Thoracic aorta (tissue), 2 donors: ENCODE measurements around the gene KLHL41. TPM values are rescaled to one million over a fixed set of nuclear protein-coding genes. Genes with fewer than 3 reads are reported as not detected.
"Not testable (repeated sequence)": the region's sequence is repeated elsewhere in the genome, so short reads cannot be mapped to it uniquely, and the experiment has no call there.

Source experiments
- ATAC-seq: fragments of 150-250 bp; one replicate; pipeline ENCODE4 v1.8.0; 2017; ENCODE audit warnings: low read depth; ENCODE audit not compliant: insufficient number of reproducible peaks, low FRiP score
- DNase-seq: peaks from one replicate; pipeline ENCODE4 v3.0.0-alpha.2; 2020; ENCODE audit warnings: low spot score
- H3K27ac ChIP-seq, 2 donors: fragments of 200-600 bp; sonication (generic); 1 replicate in 1 of 2; 2 replicates in 1 of 2; pipeline ENCODE4 v1.5.1; 2016; ENCODE audit warnings: mild to moderate bottlenecking in 2 of 2, moderate library complexity in 2 of 2
- H3K27me3 ChIP-seq: fragments of 200-600 bp; sonication (generic); replicated peaks from 2 replicates; pipeline ENCODE4 v1.6.0; 2016; ENCODE audit warnings: mild to moderate bottlenecking; ENCODE audit not compliant: insufficient read depth
- H3K36me3 ChIP-seq: fragments of 200-600 bp; sonication (generic); one replicate; pipeline ENCODE4 v1.5.1; 2016
- H3K4me1 ChIP-seq, 2 donors: fragments of 200-600 bp; sonication (generic); 1 replicate in 1 of 2; 2 replicates in 1 of 2; pipeline versions ENCODE4 v1.5.1 to v1.6.0; 2016; ENCODE audit warnings: low read depth in 2 of 2, mild to moderate bottlenecking in 1 of 2; ENCODE audit not compliant: control insufficient read depth in 1 of 2
- H3K4me3 ChIP-seq: fragments of 200-600 bp; sonication (generic); 2 replicates; pipeline ENCODE4 v1.5.1; 2016; ENCODE audit warnings: mild to moderate bottlenecking
- H3K9me3 ChIP-seq: fragments of 200-600 bp; sonication (generic); 2 replicates; pipeline ENCODE4 v1.5.1; 2016
- total RNA-seq, 2 donors: library from RNA; depleted of rRNA; stranded (reverse); fragments of >200 nt; gene quantifications; one replicate each; pipeline versions ENCODE4 v1.1.0 to v1.2.3, GENCODE V29; 2016
- TF ChIP-seq, protein P1 (sequence below): fragments of 200-600 bp; sonication (generic); IDR thresholded peaks from one replicate; pipeline ENCODE4 v1.5.1; 2019; ENCODE audit warnings: antibody characterized with exemption

Gene KLHL41
- total RNA-seq, 2 donors from 2014 or later, result 0.28 to 1.2 TPM

DNA sequence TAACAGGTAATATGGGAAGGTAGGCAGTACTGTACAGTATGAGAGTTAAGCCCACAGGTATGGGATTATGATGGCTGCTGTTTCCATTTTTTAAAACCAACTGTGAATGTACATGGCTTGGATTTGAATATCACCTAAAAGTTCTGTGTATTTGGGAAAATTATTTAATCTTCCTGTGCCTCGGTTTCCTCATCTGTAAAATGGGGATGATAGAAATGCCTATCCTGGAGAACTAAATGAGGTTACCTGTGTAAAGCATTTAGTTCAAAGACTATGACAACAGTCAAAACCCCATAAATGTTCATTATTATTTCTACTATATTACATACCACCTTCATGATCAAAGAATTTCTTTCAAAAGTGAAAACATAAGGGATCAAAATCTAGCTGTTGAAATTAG, 3.6 kb downstream of the KLHL41 start:
- H3K4me1 ChIP-seq, result peaks cover 11 to 32% of the 10 kb centered on the region in 2 donors
- DNase-seq (no peak), ATAC-seq (no peak)
- H3K27me3 ChIP-seq, result no peaks in the 10 kb centered on the region
- H3K4me3 ChIP-seq, result no peak overlapping the region
- no peak overlapping the region for H3K27ac ChIP-seq
- TF ChIP-seq, protein P1, sequence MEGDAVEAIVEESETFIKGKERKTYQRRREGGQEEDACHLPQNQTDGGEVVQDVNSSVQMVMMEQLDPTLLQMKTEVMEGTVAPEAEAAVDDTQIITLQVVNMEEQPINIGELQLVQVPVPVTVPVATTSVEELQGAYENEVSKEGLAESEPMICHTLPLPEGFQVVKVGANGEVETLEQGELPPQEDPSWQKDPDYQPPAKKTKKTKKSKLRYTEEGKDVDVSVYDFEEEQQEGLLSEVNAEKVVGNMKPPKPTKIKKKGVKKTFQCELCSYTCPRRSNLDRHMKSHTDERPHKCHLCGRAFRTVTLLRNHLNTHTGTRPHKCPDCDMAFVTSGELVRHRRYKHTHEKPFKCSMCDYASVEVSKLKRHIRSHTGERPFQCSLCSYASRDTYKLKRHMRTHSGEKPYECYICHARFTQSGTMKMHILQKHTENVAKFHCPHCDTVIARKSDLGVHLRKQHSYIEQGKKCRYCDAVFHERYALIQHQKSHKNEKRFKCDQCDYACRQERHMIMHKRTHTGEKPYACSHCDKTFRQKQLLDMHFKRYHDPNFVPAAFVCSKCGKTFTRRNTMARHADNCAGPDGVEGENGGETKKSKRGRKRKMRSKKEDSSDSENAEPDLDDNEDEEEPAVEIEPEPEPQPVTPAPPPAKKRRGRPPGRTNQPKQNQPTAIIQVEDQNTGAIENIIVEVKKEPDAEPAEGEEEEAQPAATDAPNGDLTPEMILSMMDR, result no peak
- H3K9me3 ChIP-seq, result no peaks in the 10 kb centered on the region
- H3K36me3 ChIP-seq, result no peaks in the 10 kb centered on the region

DNA sequence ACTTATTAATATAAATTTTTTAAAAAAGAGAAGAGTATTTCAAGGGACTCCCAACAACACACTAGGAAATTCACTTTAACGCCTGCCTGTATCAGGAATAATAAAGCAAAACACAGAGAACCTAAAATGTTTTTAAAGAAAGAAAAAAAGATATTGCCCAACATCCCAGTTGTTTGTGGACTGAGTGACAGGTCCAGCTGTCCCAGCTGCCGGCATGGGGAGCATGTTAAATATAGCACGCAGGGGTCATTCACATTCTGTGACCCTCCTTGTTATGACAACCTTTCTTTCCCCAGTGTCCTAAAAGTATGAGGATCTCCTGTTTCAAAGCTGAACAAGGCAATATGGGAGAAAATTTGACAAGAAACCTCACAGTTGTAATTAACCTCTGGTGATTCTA, 4.4 kb downstream of the KLHL41 start:
- TF ChIP-seq, protein P1, result no peak
- DNase-seq (no peak), ATAC-seq (no peak)
- no peaks in the 10 kb centered on the region for H3K27me3 ChIP-seq
- H3K4me1 ChIP-seq, result peaks cover 11 to 32% of the 10 kb centered on the region in 2 donors
- no peaks in the 10 kb centered on the region for H3K9me3 ChIP-seq
- H3K27ac ChIP-seq, result no peak overlapping the region
- H3K4me3 ChIP-seq, result no peak overlapping the region
- H3K36me3 ChIP-seq, result no peaks in the 10 kb centered on the region

DNA sequence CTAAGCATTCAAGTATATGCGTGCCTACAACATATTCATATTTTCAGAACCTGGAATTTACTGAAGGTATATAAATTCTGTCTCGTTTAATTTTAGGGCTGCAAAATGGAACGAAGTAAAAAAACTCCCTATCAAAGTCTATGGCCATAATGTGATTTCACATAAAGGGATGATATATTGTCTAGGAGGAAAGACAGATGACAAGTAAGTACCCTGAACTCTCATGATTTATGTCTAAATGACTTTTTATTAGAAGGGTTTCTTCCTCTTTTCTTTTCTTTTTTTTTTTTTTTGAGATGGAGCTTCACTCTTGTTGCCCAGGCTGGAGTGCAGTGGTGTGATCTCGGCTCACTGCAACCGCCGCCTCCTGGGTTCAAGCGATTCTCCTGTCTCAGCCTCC, 5.3 kb downstream of the KLHL41 start:
- not testable (repeated sequence) for DNase-seq, H3K9me3 ChIP-seq, H3K27me3 ChIP-seq, H3K27ac ChIP-seq, H3K4me3 ChIP-seq, ATAC-seq, H3K36me3 ChIP-seq
- H3K4me1 ChIP-seq, result peaks cover 8 to 23% of the 10 kb centered on the region in 2 donors

DNA sequence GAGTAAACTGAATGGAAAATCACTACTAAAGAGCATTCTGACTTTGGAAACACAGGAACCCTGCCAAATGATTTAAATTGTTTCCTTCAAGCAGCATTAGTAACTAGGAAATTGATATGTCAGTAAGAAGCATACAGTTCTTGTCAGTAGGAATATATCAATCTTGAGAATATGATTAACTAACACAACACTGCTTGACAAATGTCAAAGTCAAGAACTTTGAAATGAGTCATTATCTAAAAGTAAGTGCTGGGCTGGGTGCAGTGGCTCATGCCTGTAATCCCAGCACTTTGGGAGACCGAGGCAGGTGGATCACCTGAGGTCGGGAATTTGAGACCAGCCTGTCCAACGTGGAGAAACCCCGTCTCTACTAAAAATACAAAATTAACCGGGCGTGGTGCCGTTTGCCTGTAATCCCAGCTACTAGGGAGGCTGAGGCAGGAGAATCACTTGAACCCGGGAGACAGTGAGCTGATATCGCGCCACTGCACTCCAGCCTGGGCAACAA, 7.0 kb downstream of the KLHL41 start:
- not testable (repeated sequence) for H3K4me3 ChIP-seq, ATAC-seq, H3K36me3 ChIP-seq, H3K27me3 ChIP-seq, H3K27ac ChIP-seq, H3K9me3 ChIP-seq, DNase-seq
- peaks cover 4 to 15% of the 10 kb centered on the region in 2 donors for H3K4me1 ChIP-seq

DNA sequence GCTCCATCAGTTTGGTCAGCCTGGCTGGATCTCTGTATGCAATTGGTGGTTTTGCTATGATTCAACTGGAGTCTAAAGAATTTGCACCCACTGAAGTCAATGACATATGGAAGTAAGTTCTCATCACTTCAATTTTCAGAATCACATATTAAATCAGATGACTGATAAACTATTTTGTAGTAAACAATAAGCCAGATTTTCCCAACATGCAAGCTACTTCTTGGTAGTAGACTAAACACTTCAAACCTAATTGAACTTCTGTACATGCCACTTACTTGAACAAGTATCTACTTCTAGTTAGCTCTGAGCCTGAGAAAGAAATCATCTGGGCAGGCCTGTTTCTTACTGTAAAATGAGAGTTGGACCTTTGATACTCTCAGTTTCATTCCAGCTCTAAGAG, 11.4 kb downstream of the KLHL41 start:
- no peak for DNase-seq
- TF ChIP-seq, protein P1, result no peak
- no peak overlapping the region for H3K27ac ChIP-seq
- H3K36me3 ChIP-seq, result peaks cover 2% of the 10 kb centered on the region
- H3K27me3 ChIP-seq, result no peaks in the 10 kb centered on the region
- no peaks in the 10 kb centered on the region for H3K9me3 ChIP-seq
- no peaks in the 10 kb centered on the region for H3K4me1 ChIP-seq
- H3K4me3 ChIP-seq, result no peak overlapping the region
- no peak for ATAC-seq

DNA sequence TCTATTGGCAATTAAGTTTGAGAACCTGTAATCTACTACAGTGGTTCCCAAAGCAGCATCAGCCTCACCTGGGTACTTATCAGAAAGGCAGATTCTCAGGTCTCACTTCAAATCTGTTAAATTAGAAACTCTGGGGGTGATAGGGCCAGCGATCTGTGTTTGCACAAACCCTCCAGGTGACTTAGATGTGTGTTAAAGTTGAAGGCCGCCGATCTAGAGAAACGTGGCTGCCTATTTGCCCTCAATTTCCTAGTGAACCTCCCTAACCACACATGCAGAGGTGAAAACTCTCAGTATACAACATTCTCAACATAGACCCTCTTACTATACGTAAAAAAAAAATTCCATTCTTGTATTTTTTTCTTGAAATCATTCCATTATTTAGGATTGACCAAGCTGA, 14.2 kb downstream of the KLHL41 start:
- Histone ChIP-seq H3K4me1 (no peaks in the 10 kb centered on the region), H3K27ac (no peak overlapping the region), H3K4me3 (no peak overlapping the region), H3K27me3 (no peaks in the 10 kb centered on the region), H3K36me3 (peaks cover 2% of the 10 kb centered on the region), H3K9me3 (no peaks in the 10 kb centered on the region)
- no peak for DNase-seq
- ATAC-seq, result no peak
- TF ChIP-seq, protein P1, result no peak
